Measurements from ENCODE around the gene TMEM164.

DNA sequence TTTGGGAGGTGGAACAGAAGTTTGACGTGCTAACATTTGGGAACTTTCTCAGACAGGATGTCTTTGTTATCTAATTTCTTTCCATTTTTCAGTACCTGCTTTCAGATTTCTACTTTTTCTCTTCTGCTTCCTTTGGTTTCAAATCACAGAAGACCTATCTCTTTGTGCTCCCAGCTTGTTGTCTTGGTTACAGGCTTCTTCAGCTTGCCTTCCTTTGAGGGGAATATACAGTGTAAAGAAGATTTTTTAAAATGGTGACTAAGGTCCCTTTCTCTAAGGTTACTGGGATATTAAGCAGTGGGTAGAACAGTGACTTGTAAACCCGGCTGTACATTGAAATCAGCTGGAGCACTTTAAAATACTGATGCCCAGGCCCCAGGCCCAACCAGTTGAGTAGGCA, 48.0 kb downstream of the TMEM164 start:
- TF ChIP-seq, protein P1, sequence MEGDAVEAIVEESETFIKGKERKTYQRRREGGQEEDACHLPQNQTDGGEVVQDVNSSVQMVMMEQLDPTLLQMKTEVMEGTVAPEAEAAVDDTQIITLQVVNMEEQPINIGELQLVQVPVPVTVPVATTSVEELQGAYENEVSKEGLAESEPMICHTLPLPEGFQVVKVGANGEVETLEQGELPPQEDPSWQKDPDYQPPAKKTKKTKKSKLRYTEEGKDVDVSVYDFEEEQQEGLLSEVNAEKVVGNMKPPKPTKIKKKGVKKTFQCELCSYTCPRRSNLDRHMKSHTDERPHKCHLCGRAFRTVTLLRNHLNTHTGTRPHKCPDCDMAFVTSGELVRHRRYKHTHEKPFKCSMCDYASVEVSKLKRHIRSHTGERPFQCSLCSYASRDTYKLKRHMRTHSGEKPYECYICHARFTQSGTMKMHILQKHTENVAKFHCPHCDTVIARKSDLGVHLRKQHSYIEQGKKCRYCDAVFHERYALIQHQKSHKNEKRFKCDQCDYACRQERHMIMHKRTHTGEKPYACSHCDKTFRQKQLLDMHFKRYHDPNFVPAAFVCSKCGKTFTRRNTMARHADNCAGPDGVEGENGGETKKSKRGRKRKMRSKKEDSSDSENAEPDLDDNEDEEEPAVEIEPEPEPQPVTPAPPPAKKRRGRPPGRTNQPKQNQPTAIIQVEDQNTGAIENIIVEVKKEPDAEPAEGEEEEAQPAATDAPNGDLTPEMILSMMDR (IDR thresholded peaks at IDR 0.05; ENCODE audit: insufficient read depth, low read depth, low read length): no peak
- TF ChIP-seq EZH2 (IDR thresholded peaks at IDR 0.05; ENCODE audit: insufficient read depth, low read length): no peak
